ENCODE measurements around the gene RFT1. TPM values are rescaled to one million over a fixed set of nuclear protein-coding genes. Genes with fewer than 3 reads are reported as not detected.

The RFT1 gene
- total RNA-seq, 1 donor from 2014 or later, result 19.2 TPM

- Histone ChIP-seq H3K4me2 (ENCODE audit: low read length) (no peak overlapping the region), H3K27ac (ENCODE audit: low read depth, low read length) (no peak overlapping the region), H3K9me3 (ENCODE audit: insufficient read depth, low read depth, low read length) (no peaks in the 10 kb centered on the region), H3K79me2 (ENCODE audit: insufficient read depth, low read length) (peaks cover 20% of the 10 kb centered on the region), H3K4me1 (ENCODE audit: insufficient read depth, low read length) (peaks cover 16% of the 10 kb centered on the region), H3K36me3 (ENCODE audit: insufficient read depth, low read length) (peaks cover 28% of the 10 kb centered on the region), H3K27me3 (ENCODE audit: insufficient read depth, low read length) (no peaks in the 10 kb centered on the region), H3K4me3 (ENCODE audit: insufficient read depth, low read depth, low read length) (no peak overlapping the region), H2AFZ (ENCODE audit: low read depth, low read length) (no peak overlapping the region), H3K9ac (ENCODE audit: low read length) (no peak overlapping the region), H4K20me1 (ENCODE audit: insufficient read depth, low read length) (peaks cover 4% of the 10 kb centered on the region)
- FAIRE-seq (no peak), DNase-seq (ENCODE audit: low read depth) (no peak)
- Mint-ChIP-seq H3K9me3 (ENCODE audit: unreplicated experiment) (no peaks in the 10 kb centered on the region), H3K27me3 (ENCODE audit: low read depth, unreplicated experiment) (no peaks in the 10 kb centered on the region), H3K4me3 (ENCODE audit: unreplicated experiment) (no peak overlapping the region), H3K36me3 (ENCODE audit: low read depth, unreplicated experiment) (peaks cover 3% of the 10 kb centered on the region), H3K4me1 (ENCODE audit: low read depth, unreplicated experiment) (peaks cover 11% of the 10 kb centered on the region), H3K27ac (ENCODE audit: unreplicated experiment) (no peak overlapping the region)
- no peak for TF ChIP-seq CTCF (IDR thresholded peaks at IDR 0.05; ENCODE audit: insufficient read depth, low read depth, low read length)
- no peak for TF ChIP-seq EZH2 (IDR thresholded peaks at IDR 0.05; ENCODE audit: insufficient read depth, low read length)
Measured at GRCh38 chr3:53126601-53127000, 3.6 kb downstream of the RFT1 start.

- Histone ChIP-seq H3K4me3 (ENCODE audit: insufficient read depth, low read depth, low read length) (no peak overlapping the region), H2AFZ (ENCODE audit: low read depth, low read length) (no peak overlapping the region), H3K79me2 (ENCODE audit: insufficient read depth, low read length) (peaks cover 7% of the 10 kb centered on the region), H3K9ac (ENCODE audit: low read length) (no peak overlapping the region), H3K27me3 (ENCODE audit: insufficient read depth, low read length) (no peaks in the 10 kb centered on the region), H3K27ac (ENCODE audit: low read depth, low read length) (no peak overlapping the region), H3K9me3 (ENCODE audit: insufficient read depth, low read depth, low read length) (no peaks in the 10 kb centered on the region), H3K4me1 (ENCODE audit: insufficient read depth, low read length) (no peaks in the 10 kb centered on the region), H3K4me2 (ENCODE audit: low read length) (no peak overlapping the region), H3K36me3 (ENCODE audit: insufficient read depth, low read length) (peaks cover 39% of the 10 kb centered on the region), H4K20me1 (ENCODE audit: insufficient read depth, low read length) (peaks cover 4% of the 10 kb centered on the region)
- DNase-seq (ENCODE audit: low read depth) (no peak), FAIRE-seq (no peak)
- peaks cover 9% of the 10 kb centered on the region for H3K36me3 Mint-ChIP-seq (ENCODE audit: low read depth, unreplicated experiment)
- TF ChIP-seq CTCF (IDR thresholded peaks at IDR 0.05; ENCODE audit: insufficient read depth, low read depth, low read length), result no peak
- no peak for TF ChIP-seq EZH2 (IDR thresholded peaks at IDR 0.05; ENCODE audit: insufficient read depth, low read length)
- H3K4me1 Mint-ChIP-seq (ENCODE audit: low read depth, unreplicated experiment), result no peaks in the 10 kb centered on the region
- H3K27ac Mint-ChIP-seq (ENCODE audit: unreplicated experiment), result no peak overlapping the region
- H3K9me3 Mint-ChIP-seq (ENCODE audit: unreplicated experiment), result no peaks in the 10 kb centered on the region
- H3K4me3 Mint-ChIP-seq (ENCODE audit: unreplicated experiment), result no peak overlapping the region
- no peaks in the 10 kb centered on the region for H3K27me3 Mint-ChIP-seq (ENCODE audit: low read depth, unreplicated experiment)
Measured at GRCh38 chr3:53123953-53124352, 6.3 kb downstream of the RFT1 start.

- Histone ChIP-seq H3K9me3 (ENCODE audit: insufficient read depth, low read depth, low read length) (no peaks in the 10 kb centered on the region), H2AFZ (ENCODE audit: low read depth, low read length) (no peak overlapping the region), H3K79me2 (ENCODE audit: insufficient read depth, low read length) (peaks cover 3% of the 10 kb centered on the region), H3K4me1 (ENCODE audit: insufficient read depth, low read length) (no peaks in the 10 kb centered on the region), H3K27me3 (ENCODE audit: insufficient read depth, low read length) (no peaks in the 10 kb centered on the region), H3K27ac (ENCODE audit: low read depth, low read length) (no peak overlapping the region), H3K4me2 (ENCODE audit: low read length) (no peak overlapping the region), H4K20me1 (ENCODE audit: insufficient read depth, low read length) (peaks cover 4% of the 10 kb centered on the region), H3K4me3 (ENCODE audit: insufficient read depth, low read depth, low read length) (no peak overlapping the region), H3K9ac (ENCODE audit: low read length) (no peak overlapping the region), H3K36me3 (ENCODE audit: insufficient read depth, low read length) (peaks cover 39% of the 10 kb centered on the region)
- Mint-ChIP-seq H3K4me3 (ENCODE audit: unreplicated experiment) (no peak overlapping the region), H3K9me3 (ENCODE audit: unreplicated experiment) (no peaks in the 10 kb centered on the region), H3K4me1 (ENCODE audit: low read depth, unreplicated experiment) (no peaks in the 10 kb centered on the region), H3K27me3 (ENCODE audit: low read depth, unreplicated experiment) (no peaks in the 10 kb centered on the region), H3K27ac (ENCODE audit: unreplicated experiment) (no peak overlapping the region), H3K36me3 (ENCODE audit: low read depth, unreplicated experiment) (peaks cover 9% of the 10 kb centered on the region)
- DNase-seq (ENCODE audit: low read depth) (no peak), FAIRE-seq (no peak)
- TF ChIP-seq EZH2 (IDR thresholded peaks at IDR 0.05; ENCODE audit: insufficient read depth, low read length), result no peak
- no peak for TF ChIP-seq CTCF (IDR thresholded peaks at IDR 0.05; ENCODE audit: insufficient read depth, low read depth, low read length)
Measured at GRCh38 chr3:53123510-53123909, 6.7 kb downstream of the RFT1 start.
